22Rv1 (cell line): ENCODE results near the gene CFAP410.
"Not testable (repeated sequence)": the region's sequence is repeated elsewhere in the genome, so short reads cannot be mapped to it uniquely, and the experiment has no call there.

Source experiments
- H3K27ac ChIP-seq: fragments of 450-650 bp; 2 replicates; pipeline ENCODE4 v1.5.1; 2017
- CTCF ChIP-seq: fragments of 450-650 bp; IDR thresholded peaks from 2 replicates; pipeline ENCODE4 v1.5.1; 2017; ENCODE audit warnings: mild to moderate bottlenecking
- ZFX ChIP-seq: fragments of 450-650 bp; IDR thresholded peaks from 2 replicates; pipeline ENCODE4 v1.6.1; 2017; ENCODE audit warnings: antibody characterized with exemption, borderline replicate concordance

CFAP410 gene

GRCh38 chr21:44288251-44289110 lies 50.7 kb downstream of the CFAP410 start:
- H3K27ac ChIP-seq: no peak overlapping the region

GRCh38 chr21:44286716-44287632 lies 52.2 kb downstream of the CFAP410 start:
- TF ChIP-seq CTCF (no peak), ZFX (no peak)

More at GRCh38 chr21:44288251-44289110, 50.7 kb downstream of the CFAP410 start:
- TF ChIP-seq CTCF (no peak), ZFX (no peak)

GRCh38 chr21:44286086-44286715 lies 53.0 kb downstream of the CFAP410 start:
- TF ChIP-seq CTCF (no peak), ZFX (no peak)
- H3K27ac ChIP-seq: no peak overlapping the region

More at GRCh38 chr21:44286716-44287632, 52.2 kb downstream of the CFAP410 start:
- no peak overlapping the region for H3K27ac ChIP-seq

- no peak for TF ChIP-seq CTCF
- TF ChIP-seq ZFX: no peak
- no peak within 1 kb of the TSS for H3K27ac ChIP-seq
Measured at GRCh38 chr21:44285138-44285992, 53.8 kb downstream of the CFAP410 start, which contains the start of gene AIRE. Gene AIRE (plus strand): TSS chr21:44285876. CDS start chr21:44286007, 131 bp downstream.

GRCh38 chr21:44283948-44284347 lies 55.2 kb downstream of the CFAP410 start:
- no peak for TF ChIP-seq CTCF
- no peak for TF ChIP-seq ZFX
- no peak overlapping the region for H3K27ac ChIP-seq

- not testable (repeated sequence) for H3K27ac ChIP-seq
Measured at GRCh38 chr21:44283211-44283785, 55.9 kb downstream of the CFAP410 start.
